Fibroblast of villous mesenchyme (primary cell): ENCODE measurements around the gene SEC16A. TPM values are rescaled to one million over a fixed set of nuclear protein-coding genes. Genes with fewer than 3 reads are reported as not detected.

ENCODE experiments used
- DNase-seq: peaks from one replicate; pipeline ENCODE4 v3.0.0-alpha.2; 2010; ENCODE audit warnings: low read depth
- H3K4me3 ChIP-seq: 2 replicates; pipeline ENCODE4 v1.5.1; 2011; ENCODE audit warnings: low read depth, mild to moderate bottlenecking, low read length
- CTCF ChIP-seq: IDR thresholded peaks from 2 replicates; pipeline ENCODE4 v1.5.1; 2012; ENCODE audit warnings: low read depth, mild to moderate bottlenecking, low read length; ENCODE audit not compliant: insufficient read depth
- total RNA-seq: library from RNA; depleted of rRNA; stranded (reverse); fragments of >200 nt; gene quantifications from 2 replicates; pipeline ENCODE4 v1.2.3, GENCODE V29; 2012

Gene SEC16A
- total RNA-seq, 1 donor: 43.2 TPM

GRCh38 chr9:136470792-136471469 is 11.9 kb downstream of the SEC16A start:
- TF ChIP-seq CTCF: no peak
- H3K4me3 ChIP-seq: no peak overlapping the region
- no peak for DNase-seq

GRCh38 chr9:136470356-136470755 is 12.5 kb downstream of the SEC16A start:
- DNase-seq: no peak
- H3K4me3 ChIP-seq: no peak overlapping the region
- no peak for TF ChIP-seq CTCF

GRCh38 chr9:136467766-136468165 is 15.1 kb downstream of the SEC16A start:
- TF ChIP-seq CTCF: no peak
- no peak for DNase-seq
- no peak overlapping the region for H3K4me3 ChIP-seq

- TF ChIP-seq CTCF: no peak
- no peak for DNase-seq
- no peak overlapping the region for H3K4me3 ChIP-seq
Observed at GRCh38 chr9:136466155-136466541, 16.7 kb downstream of the SEC16A start.

GRCh38 chr9:136465500-136466154 is 17.2 kb downstream of the SEC16A start:
- no peak for TF ChIP-seq CTCF
- no peak overlapping the region for H3K4me3 ChIP-seq
- DNase-seq: no peak

GRCh38 chr9:136464241-136464640 is 18.6 kb downstream of the SEC16A start:
- no peak for TF ChIP-seq CTCF
- DNase-seq: no peak
- H3K4me3 ChIP-seq: no peak overlapping the region
